ENCODE data around the gene DNAH14. TPM values are rescaled to one million over a fixed set of nuclear protein-coding genes. Genes with fewer than 3 reads are reported as not detected.

Gene DNAH14
- total and polyA plus RNA-seq, 9 of the 15 experiments (the other 6 are each of a cell fraction or from before 2014, with no cell fraction given): 58.4 to 142 (median 98.4) TPM

GRCh38 chr1:225415307-225415706, 485.8 kb downstream of the DNAH14 start:
- H3K27ac ChIP-seq (ENCODE audit: extremely low read depth, low read depth, low read length): no peak overlapping the region
- DNase-seq (ENCODE audit: extremely low read depth in 1 of 4, low spot score in 3 of 4) (no peak), ATAC-seq (no peak; the same call in 2 of the 3 replicates), FAIRE-seq (no peak)
- no peak overlapping the region for H3K4me2 ChIP-seq (ENCODE audit: insufficient read depth, low read length)
- 98% methylated on average over 4 of the region's 4 CpGs for WGBS (ENCODE audit: insufficient coverage, low coverage, missing lambda C conversion rate)
- no TSS peak for BruUV-seq (replicated peaks)
- POLR2A ChIA-PET: interaction anchor here (0.7 to 2.8 kb wide), 4 partner anchors 9 to 776 kb away, joined by 3 to 14 read pairs (median 8); no protein-coding TSS in a partner anchor
- peaks cover 98% of the 10 kb centered on the region for H3K36me3 ChIP-seq (ENCODE audit: control insufficient read depth, insufficient read depth, low read length)
- intact Hi-C loops (cut with micrococcal nuclease) (no loop called here), in situ Hi-C loops (cut with MboI) (no loop called here)
- peaks cover 76% of the 10 kb centered on the region for H3K79me2 ChIP-seq (ENCODE audit: control insufficient read depth, insufficient read depth, low read length)
- CTCF ChIA-PET (ENCODE audit: low intra/inter-chr PET ratio): no interaction called here
- no peaks in the 10 kb centered on the region for H3K4me1 ChIP-seq (replicated peaks in 1 of 2; ENCODE audit: control insufficient read depth in 2 of 2, insufficient read depth in 2 of 2, low read length in 2 of 2)
- H3K9me3 ChIP-seq (replicated peaks; ENCODE audit: control insufficient read depth, insufficient read depth, low read depth, low read length): no peaks in the 10 kb centered on the region
- no peaks in the 10 kb centered on the region for H3K27me3 ChIP-seq (ENCODE audit: control insufficient read depth in 2 of 2, insufficient read depth in 2 of 2, low read length in 2 of 2)
- no peak overlapping the region for H3K9ac ChIP-seq (ENCODE audit: insufficient read depth in 1 of 2, low read depth in 2 of 2, low read length in 2 of 2)
- H2AFZ ChIP-seq (ENCODE audit: low read depth, low read length): no peak overlapping the region
- no peaks in the 10 kb centered on the region; the same call in 1 of the 2 replicates for H4K20me1 ChIP-seq (replicated peaks; ENCODE audit: control insufficient read depth, insufficient read depth, low read length)
- TF ChIP-seq GABPA (tag; conservative IDR thresholded peaks at IDR 0.05; ENCODE audit: low read depth) (no peak), MEF2A (IDR thresholded peaks at IDR 0.05; ENCODE audit: control insufficient read depth, low read depth, low read length) (no peak), TFAM (CRISPR knock-in tag; conservative IDR thresholded peaks at IDR 0.05) (no peak), KLF16 (IDR thresholded peaks at IDR 0.05) (no peak), ZNF347 (CRISPR knock-in tag; IDR thresholded peaks at IDR 0.05; ENCODE audit: low read depth) (no peak), CEBPB (tag; IDR thresholded peaks at IDR 0.05) (peak; percentile 59), CEBPG (CRISPR knock-in tag; IDR thresholded peaks at IDR 0.05) (no peak), CEBPG (tag; conservative IDR thresholded peaks at IDR 0.05 in 1 of 2, IDR thresholded peaks at IDR 0.05 in 1 of 2) (0 out of 4 replicates have a peak, but pooled peaks have one; percentile 14 to 30), ZNF696 (CRISPR knock-in tag; conservative IDR thresholded peaks at IDR 0.05) (no peak)
- H3K4me3 ChIP-seq: no peak overlapping the region
- H3K9me1 ChIP-seq (ENCODE audit: control insufficient read depth, insufficient read depth, low read length): no peaks in the 10 kb centered on the region

Measured in K562 (cell line).